KMS-11 (cell line): ENCODE results near the gene CXCL5.
"Not testable (repeated sequence)": the region's sequence is repeated elsewhere in the genome, so short reads cannot be mapped to it uniquely, and the experiment has no call there.

ENCODE experiments used
- H2AFZ ChIP-seq: fragments of 200-600 bp; sonication (generic); 2 replicates; pipeline ENCODE4 v1.6.1; 2016; ENCODE audit warnings: antibody characterized with exemption, mixed run types, low read depth
- H3K27ac ChIP-seq: fragments of 200-600 bp; sonication (generic); 2 replicates; pipeline ENCODE4 v1.6.1; 2016; ENCODE audit warnings: mild to moderate bottlenecking, mixed run types
- H3K27me3 ChIP-seq: fragments of 200-600 bp; sonication (generic); 2 replicates; pipeline ENCODE4 v1.6.1; 2017; ENCODE audit warnings: mild to moderate bottlenecking, low read depth, mixed run types, moderate library complexity; ENCODE audit not compliant: insufficient read depth
- H3K36me3 ChIP-seq: fragments of 200-600 bp; sonication (generic); 2 replicates; pipeline ENCODE4 v1.6.1; 2017; ENCODE audit warnings: mild to moderate bottlenecking, mixed run types; ENCODE audit not compliant: insufficient read depth
- H3K4me1 ChIP-seq: fragments of 200-600 bp; sonication (generic); 2 replicates; pipeline ENCODE4 v1.6.1; 2016; ENCODE audit warnings: mild to moderate bottlenecking, low read depth, mixed run types; ENCODE audit not compliant: poor library complexity, severe bottlenecking
- H3K4me2 ChIP-seq: fragments of 200-600 bp; sonication (generic); 2 replicates; pipeline ENCODE4 v1.7.0; 2016; ENCODE audit warnings: mild to moderate bottlenecking, mixed run types
- H3K4me3 ChIP-seq: fragments of 200-600 bp; sonication (generic); IDR thresholded peaks from 2 replicates; pipeline ENCODE4 v1.6.1; 2017; ENCODE audit warnings: low read depth, low read length, mixed read lengths; ENCODE audit not compliant: insufficient read depth
- H3K79me2 ChIP-seq: fragments of 200-600 bp; sonication (generic); 2 replicates; pipeline ENCODE4 v1.6.1; 2016; ENCODE audit warnings: low read depth, mixed run types; ENCODE audit not compliant: insufficient read depth
- H3K9ac ChIP-seq: fragments of 200-600 bp; sonication (generic); 2 replicates; pipeline ENCODE4 v1.6.1; 2016; ENCODE audit warnings: mild to moderate bottlenecking, mixed run types
- H4K20me1 ChIP-seq: fragments of 200-600 bp; sonication (generic); 2 replicates; pipeline ENCODE4 v1.6.1; 2016; ENCODE audit warnings: mild to moderate bottlenecking, mixed run types; ENCODE audit not compliant: insufficient read depth
- CTCF ChIP-seq: fragments of 200-600 bp; sonication (generic); conservative IDR thresholded peaks from 2 replicates; pipeline ENCODE4 v1.6.1; 2017; ENCODE audit warnings: low read depth, mild to moderate bottlenecking, antibody characterized with exemption, low read length, moderate library complexity, mixed read lengths

The CXCL5 gene

GRCh38 chr4:73984736-73985527 is 13.5 kb downstream of the CXCL5 start:
- no peaks in the 10 kb centered on the region for H3K27me3 ChIP-seq
- H3K27ac ChIP-seq, result no peak overlapping the region
- no peak overlapping the region for H3K4me2 ChIP-seq
- no peak for TF ChIP-seq CTCF
- H3K36me3 ChIP-seq, result no peaks in the 10 kb centered on the region
- no peak overlapping the region for H3K4me3 ChIP-seq
- no peak overlapping the region for H2AFZ ChIP-seq
- H3K9ac ChIP-seq, result no peak overlapping the region
- H4K20me1 ChIP-seq, result no peaks in the 10 kb centered on the region
- H3K4me1 ChIP-seq, result no peaks in the 10 kb centered on the region
- H3K79me2 ChIP-seq, result no peaks in the 10 kb centered on the region

- not testable (repeated sequence) for H3K4me3 ChIP-seq, H4K20me1 ChIP-seq, H3K36me3 ChIP-seq, H3K4me1 ChIP-seq, H3K79me2 ChIP-seq, H3K4me2 ChIP-seq, H3K9ac ChIP-seq, H3K27me3 ChIP-seq, H3K27ac ChIP-seq, H2AFZ ChIP-seq
Measured at GRCh38 chr4:73981175-73981574, 17.3 kb downstream of the CXCL5 start.

GRCh38 chr4:73979407-73979957 is 19.0 kb downstream of the CXCL5 start:
- Histone ChIP-seq H3K27me3 (no peaks in the 10 kb centered on the region), H2AFZ (no peak overlapping the region), H3K4me3 (no peak overlapping the region), H3K4me1 (no peaks in the 10 kb centered on the region), H3K79me2 (no peaks in the 10 kb centered on the region), H3K4me2 (no peak overlapping the region), H3K9ac (no peak overlapping the region), H3K27ac (no peak overlapping the region), H4K20me1 (no peaks in the 10 kb centered on the region), H3K36me3 (no peaks in the 10 kb centered on the region)
- TF ChIP-seq CTCF, result no peak

GRCh38 chr4:73978886-73979285 is 19.6 kb downstream of the CXCL5 start:
- no peak overlapping the region for H2AFZ ChIP-seq
- no peaks in the 10 kb centered on the region for H3K79me2 ChIP-seq
- H4K20me1 ChIP-seq, result no peaks in the 10 kb centered on the region
- H3K36me3 ChIP-seq, result no peaks in the 10 kb centered on the region
- no peak overlapping the region for H3K4me2 ChIP-seq
- no peak overlapping the region for H3K27ac ChIP-seq
- TF ChIP-seq CTCF, result no peak
- H3K27me3 ChIP-seq, result no peaks in the 10 kb centered on the region
- no peak overlapping the region for H3K4me3 ChIP-seq
- H3K9ac ChIP-seq, result no peak overlapping the region
- H3K4me1 ChIP-seq, result no peaks in the 10 kb centered on the region

- no peaks in the 10 kb centered on the region for H3K36me3 ChIP-seq
- H3K4me1 ChIP-seq, result no peaks in the 10 kb centered on the region
- no peak overlapping the region for H2AFZ ChIP-seq
- H3K4me3 ChIP-seq, result no peak overlapping the region
- no peak for TF ChIP-seq CTCF
- no peaks in the 10 kb centered on the region for H4K20me1 ChIP-seq
- no peaks in the 10 kb centered on the region for H3K27me3 ChIP-seq
- H3K27ac ChIP-seq, result no peak overlapping the region
- H3K4me2 ChIP-seq, result no peak overlapping the region
- H3K9ac ChIP-seq, result no peak overlapping the region
- no peaks in the 10 kb centered on the region for H3K79me2 ChIP-seq
Measured at GRCh38 chr4:73976716-73977115, 21.8 kb downstream of the CXCL5 start.
